Tongue (tissue), 2 donors: ENCODE measurements around the gene FASTKD1. TPM values are rescaled to one million over a fixed set of nuclear protein-coding genes. Genes with fewer than 3 reads are reported as not detected.
A peak's percentile ranks its signal among the peaks of the same experiment; 100 is the strongest.
"Not testable (repeated sequence)": the region's sequence is repeated elsewhere in the genome, so short reads cannot be mapped to it uniquely, and the experiment has no call there.

ENCODE experiments used
- DNase-seq: peaks from one replicate; pipeline ENCODE4 v3.0.0-alpha.2; 2015
- total RNA-seq: library from RNA; depleted of rRNA; stranded (reverse); fragments of >200 nt; gene quantifications from one replicate; pipeline ENCODE4 v1.2.3, GENCODE V29; 2014

FASTKD1 gene
- total RNA-seq: 38.6 TPM

GRCh38 chr2:169573160-169573973 is at the start of gene FASTKD1:
Gene FASTKD1 (minus strand): TSS chr2:169573865. CDS start chr2:169572029, 1,836 bp downstream.
- peak; percentile 96 for DNase-seq

- DNase-seq: no peak
These were observed 49.6 kb upstream of the FASTKD1 start for GRCh38 chr2:169623235-169623634.

- DNase-seq: no peak
These were observed 46.8 kb upstream of the FASTKD1 start for GRCh38 chr2:169620509-169620908.

- no peak for DNase-seq
These were observed 46.3 kb upstream of the FASTKD1 start for GRCh38 chr2:169619946-169620345.

- DNase-seq: not testable (repeated sequence)
These were observed 42.3 kb upstream of the FASTKD1 start for GRCh38 chr2:169615982-169616381.

- no peak for DNase-seq
These were observed 40.2 kb upstream of the FASTKD1 start for GRCh38 chr2:169613876-169614275.

- no peak for DNase-seq
These were observed 35.6 kb upstream of the FASTKD1 start for GRCh38 chr2:169609264-169609663.

- no peak for DNase-seq
These were observed 25.9 kb upstream of the FASTKD1 start for GRCh38 chr2:169599568-169599967.

GRCh38 chr2:169598982-169599381 is 25.3 kb upstream of the FASTKD1 start:
- DNase-seq: no peak

GRCh38 chr2:169596546-169596945 is 22.9 kb upstream of the FASTKD1 start:
- DNase-seq: not testable (repeated sequence)

- no peak for DNase-seq
These were observed 17.1 kb upstream of the FASTKD1 start for GRCh38 chr2:169590804-169591203.

- no peak for DNase-seq
These were observed 12.0 kb upstream of the FASTKD1 start for GRCh38 chr2:169585673-169586072.

GRCh38 chr2:169584005-169584877 is 10.6 kb upstream of the FASTKD1 start, which contains the start of gene PPIG:
Gene PPIG (plus strand): TSS chr2:169584351. CDS start chr2:169604042, 19,691 bp downstream.
- DNase-seq: peak; percentile 97

GRCh38 chr2:169583518-169583917 is 9.9 kb upstream of the FASTKD1 start:
- no peak for DNase-seq

GRCh38 chr2:169582552-169583266 is 9.0 kb upstream of the FASTKD1 start:
- not testable (repeated sequence) for DNase-seq

GRCh38 chr2:169579044-169579443 is 5.4 kb upstream of the FASTKD1 start:
- DNase-seq: no peak

GRCh38 chr2:169575264-169575663 is 1.6 kb upstream of the FASTKD1 start:
- not testable (repeated sequence) for DNase-seq

- DNase-seq: not testable (repeated sequence)
These were observed 874 bp upstream of the FASTKD1 start for GRCh38 chr2:169574539-169574938.

- DNase-seq: no peak
These were observed 272 bp upstream of the FASTKD1 start for GRCh38 chr2:169573974-169574299.

GRCh38 chr2:169572821-169573159 is 875 bp downstream of the FASTKD1 start:
- no peak for DNase-seq

GRCh38 chr2:169572189-169572588 is 1.5 kb downstream of the FASTKD1 start:
- no peak for DNase-seq

- no peak for DNase-seq
These were observed 2.1 kb downstream of the FASTKD1 start for GRCh38 chr2:169571571-169571970.

GRCh38 chr2:169570752-169571151 is 2.9 kb downstream of the FASTKD1 start:
- DNase-seq: not testable (repeated sequence)
